Measurements from ENCODE around the gene SCGB1C1. TPM values are rescaled to one million over a fixed set of nuclear protein-coding genes. Genes with fewer than 3 reads are reported as not detected.
"Not testable (repeated sequence)": the region's sequence is repeated elsewhere in the genome, so short reads cannot be mapped to it uniquely, and the experiment has no call there.

Gene SCGB1C1
- total and polyA plus RNA-seq, 12 donors = not detected

- no peak for DNase-seq
- intact Hi-C loops (cut with DNase I) = loop anchor here in 1 of 10 donors (10.0 kb wide), 1 partner anchor 289 kb away; the partner anchor contains the start of gene RNH1
- Histone ChIP-seq H3K36me3 (peaks cover 0 to 84% (median 55%) of the 10 kb centered on the region in 9 donors), H3K9me3 (no peaks in the 10 kb centered on the region), H3K4me3 (no peak overlapping the region), H3K27ac (no peak overlapping the region), H3K27me3 (no peaks in the 10 kb centered on the region), H3K4me1 (peaks cover 0 to 15% (median 7%) of the 10 kb centered on the region in 9 donors)
- ATAC-seq = no peak
- TF ChIP-seq CTCF (IDR thresholded peaks at IDR 0.05) = no peak
- WGBS, 2 donors = 81 to 83% methylated on average over 4 of the region's 4 CpGs
Measured at GRCh38 chr11:215581-216037, 22.7 kb downstream of the SCGB1C1 start.

GRCh38 chr11:216081-216974 lies 23.4 kb downstream of the SCGB1C1 start:
- intact Hi-C loops (cut with DNase I) = loop anchor here in 1 of 10 donors (10.0 kb wide), 1 partner anchor 288 kb away; the partner anchor contains the start of gene RNH1
- DNase-seq = no peak
- Histone ChIP-seq H3K36me3 (peaks cover 0 to 82% (median 49%) of the 10 kb centered on the region in 9 donors), H3K4me1 (peaks cover 0 to 14% (median 0%) of the 10 kb centered on the region in 9 donors), H3K27ac (peak overlapping the region in 1 of 10 donors; percentile 15), H3K27me3 (no peaks in the 10 kb centered on the region), H3K9me3 (no peaks in the 10 kb centered on the region), H3K4me3 (no peak overlapping the region)
- 88 to 92% methylated on average over 11 of the region's 11 CpGs for WGBS, 2 donors
- ATAC-seq = no peak
- no peak for TF ChIP-seq CTCF (IDR thresholded peaks at IDR 0.05)

- Histone ChIP-seq H3K4me3 (no peak overlapping the region), H3K27ac (no peak overlapping the region), H3K4me1 (peaks cover 0 to 20% (median 0%) of the 10 kb centered on the region in 9 donors), H3K9me3 (no peaks in the 10 kb centered on the region), H3K36me3 (peaks cover 0 to 80% (median 35%) of the 10 kb centered on the region in 9 donors), H3K27me3 (no peaks in the 10 kb centered on the region)
- no peak for TF ChIP-seq CTCF (IDR thresholded peaks at IDR 0.05)
- ATAC-seq = no peak
- WGBS, 2 donors = 90 to 93% methylated on average over 3 of the region's 3 CpGs
- intact Hi-C loops (cut with DNase I) = loop anchor here in 1 of 10 donors (10.0 kb wide), 1 partner anchor 287 kb away; the partner anchor contains the start of gene RNH1
- no peak for DNase-seq
Measured at GRCh38 chr11:217704-218103, 24.8 kb downstream of the SCGB1C1 start.

- Histone ChIP-seq H3K9me3 (no peaks in the 10 kb centered on the region), H3K27me3 (no peaks in the 10 kb centered on the region), H3K36me3 (peaks cover 0 to 72% (median 26%) of the 10 kb centered on the region in 9 donors), H3K4me1 (peaks cover 0 to 27% (median 0%) of the 10 kb centered on the region in 9 donors), H3K4me3 (no peak overlapping the region), H3K27ac (no peak overlapping the region)
- no peak for TF ChIP-seq CTCF (IDR thresholded peaks at IDR 0.05)
- DNase-seq (no peak), ATAC-seq (no peak)
- WGBS, 2 donors = 92% methylated on average over 29 of the region's 29 CpGs
- intact Hi-C loops (cut with DNase I) = loop anchor here in 1 of 10 donors (10.0 kb wide), 1 partner anchor 286 kb away; the partner anchor contains the start of gene RNH1
Measured at GRCh38 chr11:218815-219593, 26.1 kb downstream of the SCGB1C1 start.

GRCh38 chr11:220641-221215 lies 27.9 kb downstream of the SCGB1C1 start:
- ATAC-seq; H3K4me3 ChIP-seq; H3K27me3 ChIP-seq; intact Hi-C loops (cut with DNase I); DNase-seq; H3K9me3 ChIP-seq: not testable (repeated sequence)
- Histone ChIP-seq H3K4me1 (peaks cover 0 to 35% (median 0%) of the 10 kb centered on the region in 9 donors), H3K36me3 (peaks cover 0 to 59% (median 12%) of the 10 kb centered on the region in 9 donors), H3K27ac (peak overlapping the region in 1 of 10 donors; percentile 60)
- WGBS, 2 donors = 66 to 69% methylated on average over 2 to 3 of the region's 3 CpGs
